Astrocyte of the spinal cord (primary cell): ENCODE measurements around the gene CYP4V2.

Experiments used
- DNase-seq: peaks from one replicate; pipeline ENCODE4 v3.0.0; 2011; ENCODE audit warnings: low read depth, low spot score
- H3K4me3 ChIP-seq: 2 replicates; pipeline ENCODE4 v1.5.1; 2011; ENCODE audit warnings: low read depth, mild to moderate bottlenecking, low read length, moderate library complexity
- in situ Hi-C: cut with HindIII; loops from 2 replicates; pipeline ENCODE4 v1.10.0; 2017; ENCODE audit warnings: low sequenced_read_pairs
- TF ChIP-seq, protein P1 (sequence below): IDR thresholded peaks from 2 replicates; pipeline ENCODE4 v1.5.1; 2012; ENCODE audit warnings: low read depth, mild to moderate bottlenecking, low read length, inconsistent platforms

Gene CYP4V2

DNA sequence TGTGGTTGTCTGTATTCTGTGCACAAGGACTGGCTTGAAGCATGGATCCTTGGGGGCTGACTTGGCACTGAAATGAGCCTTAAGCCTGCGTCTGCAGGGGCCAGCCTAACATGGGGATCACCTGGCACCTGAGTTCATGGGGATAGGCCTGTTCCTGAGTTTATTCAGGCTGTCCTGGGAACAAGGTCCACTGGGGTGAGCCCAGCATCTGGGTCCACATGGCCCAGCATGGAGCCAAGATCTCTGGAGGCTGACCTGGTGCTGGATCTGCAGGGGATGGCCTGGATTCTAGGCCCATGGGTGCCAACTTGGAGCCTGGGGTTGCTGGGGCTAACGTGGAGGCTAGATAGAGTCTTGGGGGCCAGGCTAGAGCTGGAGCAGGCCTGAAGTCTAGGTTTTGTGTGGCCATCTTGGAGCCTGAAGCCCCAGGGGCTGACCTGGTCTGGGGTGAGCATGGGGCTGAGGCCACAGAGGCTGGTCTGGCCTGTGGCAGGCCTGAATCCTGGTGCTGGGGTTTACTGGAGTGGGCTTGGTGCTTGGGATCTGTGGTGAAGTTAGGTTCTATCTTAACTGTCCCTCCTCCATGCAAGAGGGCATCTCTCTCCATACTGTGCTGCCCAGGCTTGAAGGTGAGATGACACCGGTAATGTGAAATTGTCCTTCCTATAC lies 35.3 kb downstream of the CYP4V2 start:
- H3K4me3 ChIP-seq: no peak overlapping the region
- in situ Hi-C loops: no loop called here
- TF ChIP-seq, protein P1, sequence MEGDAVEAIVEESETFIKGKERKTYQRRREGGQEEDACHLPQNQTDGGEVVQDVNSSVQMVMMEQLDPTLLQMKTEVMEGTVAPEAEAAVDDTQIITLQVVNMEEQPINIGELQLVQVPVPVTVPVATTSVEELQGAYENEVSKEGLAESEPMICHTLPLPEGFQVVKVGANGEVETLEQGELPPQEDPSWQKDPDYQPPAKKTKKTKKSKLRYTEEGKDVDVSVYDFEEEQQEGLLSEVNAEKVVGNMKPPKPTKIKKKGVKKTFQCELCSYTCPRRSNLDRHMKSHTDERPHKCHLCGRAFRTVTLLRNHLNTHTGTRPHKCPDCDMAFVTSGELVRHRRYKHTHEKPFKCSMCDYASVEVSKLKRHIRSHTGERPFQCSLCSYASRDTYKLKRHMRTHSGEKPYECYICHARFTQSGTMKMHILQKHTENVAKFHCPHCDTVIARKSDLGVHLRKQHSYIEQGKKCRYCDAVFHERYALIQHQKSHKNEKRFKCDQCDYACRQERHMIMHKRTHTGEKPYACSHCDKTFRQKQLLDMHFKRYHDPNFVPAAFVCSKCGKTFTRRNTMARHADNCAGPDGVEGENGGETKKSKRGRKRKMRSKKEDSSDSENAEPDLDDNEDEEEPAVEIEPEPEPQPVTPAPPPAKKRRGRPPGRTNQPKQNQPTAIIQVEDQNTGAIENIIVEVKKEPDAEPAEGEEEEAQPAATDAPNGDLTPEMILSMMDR: no peak
- no peak for DNase-seq

DNA sequence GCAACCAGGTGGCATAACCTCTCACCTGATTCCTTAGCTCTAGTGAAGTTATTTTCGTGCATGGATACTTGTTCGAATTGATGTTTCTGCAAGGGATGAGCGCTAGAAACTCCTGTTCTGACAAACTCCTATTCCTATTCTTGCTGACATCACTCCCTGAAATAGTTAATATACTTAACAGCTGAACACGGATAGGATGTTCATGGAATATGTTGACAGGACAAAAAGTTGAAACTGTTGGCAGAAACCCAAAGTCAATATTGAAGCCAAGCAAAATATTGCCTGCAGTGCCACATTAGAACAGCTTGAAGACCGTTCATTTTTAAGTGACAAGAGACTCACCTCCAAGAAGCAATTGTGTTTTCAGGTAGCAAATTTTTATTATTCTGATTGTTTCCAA lies 35.9 kb downstream of the CYP4V2 start, which contains the start of gene KLKB1:
Gene KLKB1, plus strand, starts transcription at position 287 of the 400 bp plus-strand sequence. CDS start 689 bp downstream, outside the sequence.
- H3K4me3 ChIP-seq: no peak within 1 kb of the TSS
- TF ChIP-seq, protein P1: no peak
- DNase-seq: peak; percentile 37
- in situ Hi-C loops: no loop called here

DNA sequence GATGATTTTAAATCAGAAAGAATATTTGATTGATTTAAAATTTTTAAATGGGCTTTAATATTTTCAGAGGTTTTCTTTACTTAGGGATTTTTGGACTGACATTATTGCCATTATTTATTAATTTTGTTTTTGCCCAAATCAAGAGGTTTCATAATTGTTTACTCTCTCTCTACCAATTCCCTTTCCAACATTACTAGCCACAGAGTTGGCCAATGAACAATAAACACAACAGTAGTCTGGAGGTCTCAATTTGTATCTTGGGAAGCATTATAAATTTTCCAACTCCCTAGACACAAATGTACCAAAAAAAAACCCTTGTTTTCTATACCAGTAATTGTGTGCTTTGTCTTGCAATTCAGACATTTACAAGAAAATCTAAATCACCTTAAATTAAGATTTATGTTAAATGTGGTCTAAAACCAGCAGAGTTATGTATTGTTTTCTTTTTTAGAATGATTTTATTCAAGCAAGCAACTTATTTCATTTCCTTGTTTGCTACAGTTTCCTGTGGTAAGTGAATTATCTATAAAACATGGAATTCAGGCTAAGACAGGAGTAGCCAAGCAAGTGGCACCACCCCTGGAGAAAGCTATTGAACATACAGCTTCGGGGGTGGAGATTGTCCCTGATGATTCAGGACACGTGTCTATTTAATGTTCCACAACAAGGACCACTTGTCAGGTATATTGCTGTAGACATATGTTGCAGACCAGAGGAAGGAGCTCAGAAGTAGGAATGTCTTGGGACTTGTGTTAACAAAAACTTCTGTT lies 36.6 kb downstream of the CYP4V2 start:
- H3K4me3 ChIP-seq: no peak overlapping the region
- in situ Hi-C loops: no loop called here
- no peak for DNase-seq
- TF ChIP-seq, protein P1: no peak

DNA sequence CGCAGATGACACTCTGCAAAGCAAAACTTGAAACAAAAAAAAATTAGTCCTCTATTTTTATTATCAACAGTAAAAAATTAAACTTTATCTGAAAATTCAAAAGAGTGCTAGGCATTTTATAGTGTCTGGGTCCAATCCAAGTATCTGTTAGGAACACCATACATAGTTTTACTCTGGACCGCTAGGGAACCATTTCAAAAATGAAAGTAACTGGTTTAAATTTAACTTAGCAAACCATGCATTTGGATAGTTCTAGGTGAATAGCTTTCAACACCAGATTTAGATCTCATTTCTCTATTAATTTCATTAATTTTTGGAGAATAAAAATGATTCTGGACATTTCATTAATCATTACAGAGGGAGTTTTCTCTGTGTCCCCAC lies 37.1 kb downstream of the CYP4V2 start:
- in situ Hi-C loops: no loop called here
- no peak for DNase-seq
- TF ChIP-seq, protein P1: no peak
- H3K4me3 ChIP-seq: no peak overlapping the region

DNA sequence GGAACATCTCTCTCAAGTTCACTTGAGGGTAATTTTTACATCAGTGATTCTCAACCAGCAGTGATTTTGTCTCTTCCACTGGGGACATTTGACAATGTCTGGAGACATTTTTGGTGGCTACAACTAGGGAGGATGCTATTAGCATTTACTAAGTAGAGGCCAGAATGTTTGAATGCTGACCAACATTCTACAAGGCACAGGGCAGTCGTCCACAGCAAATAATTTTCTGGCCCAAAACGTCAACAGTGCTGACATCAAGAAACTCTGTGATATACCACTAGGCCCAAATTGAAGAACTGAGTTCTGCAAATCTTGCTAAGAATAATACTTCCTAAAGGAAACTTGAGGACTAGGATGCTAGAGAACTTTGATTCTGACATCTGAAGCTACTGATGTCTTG lies 43.0 kb downstream of the CYP4V2 start:
- H3K4me3 ChIP-seq: no peak overlapping the region
- in situ Hi-C loops: no loop called here
- TF ChIP-seq, protein P1: no peak
- no peak for DNase-seq

DNA sequence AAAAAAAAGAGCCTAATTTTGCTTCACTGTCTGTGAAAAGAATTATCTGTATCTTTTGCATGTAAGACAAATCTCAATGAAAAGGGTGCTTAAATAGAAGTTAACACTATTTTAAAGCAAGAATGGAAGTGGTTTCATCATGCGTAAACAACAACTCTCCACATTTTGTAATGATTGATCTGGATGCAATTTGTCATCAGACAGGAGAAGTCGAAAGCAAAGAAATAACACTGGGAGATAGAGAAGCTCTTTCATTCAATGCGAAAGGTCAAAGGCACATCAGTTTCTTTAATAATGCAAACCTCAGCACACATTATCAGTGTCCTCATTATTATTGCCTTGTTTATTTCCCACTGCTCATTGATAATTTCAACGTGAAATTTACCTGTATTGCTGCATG lies 44.8 kb downstream of the CYP4V2 start:
- TF ChIP-seq, protein P1: no peak
- no peak for DNase-seq
- H3K4me3 ChIP-seq: no peak overlapping the region
- in situ Hi-C loops: no loop called here
